DMS153 treated with DMSO at 0.1 percent for 48 hours (cell line): ENCODE results near the gene MCAM.

ENCODE experiments used
- DNase-seq: peaks from one replicate; lab custom pipeline; 2025; ENCODE audit not compliant: unreplicated experiment; lab: John Stamatoyannopoulos, UW

The MCAM gene

DNA sequence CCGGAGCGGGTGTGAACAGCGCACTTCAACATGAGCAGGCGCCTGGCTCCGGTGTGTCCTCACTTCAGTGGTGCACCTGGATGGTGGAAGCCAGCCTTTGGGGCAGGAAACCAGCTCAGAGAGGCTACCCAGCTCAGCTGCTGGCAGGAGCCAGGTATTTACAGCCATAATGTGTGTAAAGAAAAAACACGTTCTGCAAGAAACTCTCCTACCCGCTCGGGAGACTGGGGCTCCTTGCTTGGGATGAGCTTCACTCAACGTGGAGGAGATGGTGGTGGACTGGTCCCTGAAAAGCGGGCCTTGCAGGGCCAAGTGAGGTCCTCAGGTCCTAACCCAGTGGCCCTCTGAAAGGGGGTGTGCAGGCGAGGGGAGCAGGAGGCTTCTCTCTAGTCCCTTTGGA is 7.5 kb downstream of the MCAM start:
- DNase-seq = no peak

DNA sequence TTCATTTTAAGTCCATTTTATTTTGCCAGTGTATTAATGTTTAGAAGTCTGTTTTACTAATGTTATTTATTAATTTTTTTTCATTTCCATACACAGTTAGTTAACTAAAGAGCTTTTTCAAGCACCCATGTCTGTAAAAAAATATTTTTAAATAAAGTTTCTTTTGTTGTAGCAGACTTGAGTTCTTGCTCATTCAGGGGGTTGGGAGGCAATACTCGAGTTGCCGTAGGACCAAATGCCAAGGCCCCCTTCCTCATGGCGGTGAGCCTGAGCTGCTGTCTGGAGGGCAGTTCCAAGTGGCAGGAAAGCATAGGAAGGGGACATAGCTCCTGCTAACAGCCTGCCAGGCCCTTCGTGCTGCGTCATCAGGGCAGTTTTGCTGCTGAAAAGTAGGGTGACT is 9.0 kb downstream of the MCAM start:
- DNase-seq = no peak

DNA sequence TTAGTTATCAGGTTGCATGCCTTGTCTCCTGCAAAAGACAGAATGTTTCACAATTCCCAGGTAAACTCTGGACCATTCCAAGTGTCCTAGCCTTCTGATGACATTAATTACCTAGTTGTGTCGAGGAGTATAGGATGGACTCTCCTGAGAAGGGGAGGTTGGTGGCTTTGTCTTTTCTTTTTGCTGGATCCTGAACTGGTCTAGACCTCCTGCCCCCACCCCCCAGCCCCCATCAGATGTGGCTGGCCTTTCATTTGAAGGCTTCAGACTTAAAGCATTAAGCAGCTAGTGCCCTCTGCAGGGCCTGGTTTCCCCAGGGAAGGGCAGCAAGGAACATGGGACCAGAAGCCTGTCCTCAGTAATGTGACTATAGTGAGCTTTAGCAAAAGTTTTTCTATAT is 9.7 kb downstream of the MCAM start:
- DNase-seq = no peak

DNA sequence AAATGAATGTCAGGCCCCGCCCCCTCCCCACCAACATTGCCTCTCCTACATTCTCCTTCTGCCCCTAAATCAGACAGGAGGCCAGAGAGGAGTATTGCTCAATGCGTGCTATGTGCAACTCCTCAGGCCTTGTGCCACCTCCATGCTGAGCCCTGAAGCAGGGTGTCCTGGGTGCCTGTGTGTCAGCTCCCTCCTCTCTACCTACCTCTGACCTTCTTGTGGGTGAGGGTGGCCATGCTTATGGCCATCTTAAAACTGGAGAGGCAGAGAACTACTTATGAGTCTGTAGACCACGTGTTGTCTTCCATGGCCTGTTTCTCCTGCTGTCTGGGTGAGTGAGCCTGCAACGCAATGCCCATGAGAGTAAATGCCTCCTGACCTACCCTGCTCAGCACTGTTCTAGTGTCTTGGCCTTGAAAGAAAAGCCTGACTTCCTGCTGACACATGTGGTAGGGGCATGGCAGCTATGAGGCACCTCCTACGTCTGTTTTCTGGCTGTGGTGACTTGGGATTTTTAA is 10.5 kb downstream of the MCAM start:
- DNase-seq = no peak

DNA sequence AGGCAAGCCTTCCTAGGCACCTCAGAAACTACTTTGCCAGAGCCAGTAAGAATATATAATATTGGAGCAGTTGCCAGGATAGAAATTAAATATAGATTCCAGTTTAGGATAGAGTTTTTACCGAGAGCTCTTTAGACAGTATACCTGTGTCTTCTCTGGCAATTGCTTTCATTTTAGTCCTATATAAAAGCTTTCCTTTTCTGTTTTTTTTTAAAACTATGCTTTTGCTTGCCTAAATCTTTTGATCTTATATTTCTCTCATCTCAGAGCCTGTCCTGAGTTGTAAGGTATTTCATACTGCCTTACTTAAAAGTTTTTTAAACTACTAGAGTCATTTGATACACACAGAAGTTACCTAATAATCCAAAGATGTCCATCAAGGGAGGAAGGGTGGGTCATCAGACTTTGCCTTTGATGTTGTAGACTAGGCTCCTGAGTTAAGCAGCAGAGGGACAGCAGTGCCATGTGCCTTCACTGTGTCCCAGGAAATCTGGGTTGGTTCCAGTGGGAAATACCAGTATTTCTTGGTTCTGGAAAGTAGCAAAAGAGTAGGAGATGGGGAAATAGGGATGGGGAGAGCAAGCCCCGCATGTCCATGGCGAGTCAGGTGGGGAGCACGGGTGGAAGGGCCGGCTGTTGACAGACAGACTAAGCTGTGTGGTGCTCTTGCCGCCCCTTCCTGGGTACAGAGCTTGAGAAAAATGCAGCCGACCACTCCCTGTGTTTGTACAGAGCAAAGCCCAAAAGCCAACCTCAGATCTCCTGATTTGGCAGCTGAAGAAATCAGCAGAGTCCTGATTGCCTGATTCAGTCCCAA is 11.2 kb downstream of the MCAM start:
- no peak for DNase-seq

DNA sequence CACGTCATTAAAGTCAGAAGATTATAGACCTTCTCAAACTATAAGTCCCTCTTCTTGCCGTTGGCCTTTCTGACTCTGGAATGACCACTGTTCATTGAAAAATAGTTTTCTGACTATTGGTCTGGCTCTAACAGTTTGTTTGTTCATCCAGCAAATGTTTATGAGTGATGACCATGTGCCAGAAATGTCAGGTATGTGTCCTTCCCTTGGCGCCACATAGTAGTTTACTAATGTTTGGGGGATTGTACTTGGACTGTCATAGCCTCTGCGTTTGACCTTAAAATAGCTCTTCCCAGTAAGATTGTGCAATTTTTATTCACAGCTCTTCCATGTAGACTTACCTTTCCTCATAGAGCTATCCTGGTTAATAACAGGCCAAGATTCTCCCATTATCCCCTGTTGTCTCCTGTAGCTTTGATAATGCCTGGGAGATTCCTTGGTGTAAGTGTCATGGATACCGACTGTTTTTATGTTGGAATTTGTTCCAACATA is 13.7 kb downstream of the MCAM start:
- DNase-seq = no peak

DNA sequence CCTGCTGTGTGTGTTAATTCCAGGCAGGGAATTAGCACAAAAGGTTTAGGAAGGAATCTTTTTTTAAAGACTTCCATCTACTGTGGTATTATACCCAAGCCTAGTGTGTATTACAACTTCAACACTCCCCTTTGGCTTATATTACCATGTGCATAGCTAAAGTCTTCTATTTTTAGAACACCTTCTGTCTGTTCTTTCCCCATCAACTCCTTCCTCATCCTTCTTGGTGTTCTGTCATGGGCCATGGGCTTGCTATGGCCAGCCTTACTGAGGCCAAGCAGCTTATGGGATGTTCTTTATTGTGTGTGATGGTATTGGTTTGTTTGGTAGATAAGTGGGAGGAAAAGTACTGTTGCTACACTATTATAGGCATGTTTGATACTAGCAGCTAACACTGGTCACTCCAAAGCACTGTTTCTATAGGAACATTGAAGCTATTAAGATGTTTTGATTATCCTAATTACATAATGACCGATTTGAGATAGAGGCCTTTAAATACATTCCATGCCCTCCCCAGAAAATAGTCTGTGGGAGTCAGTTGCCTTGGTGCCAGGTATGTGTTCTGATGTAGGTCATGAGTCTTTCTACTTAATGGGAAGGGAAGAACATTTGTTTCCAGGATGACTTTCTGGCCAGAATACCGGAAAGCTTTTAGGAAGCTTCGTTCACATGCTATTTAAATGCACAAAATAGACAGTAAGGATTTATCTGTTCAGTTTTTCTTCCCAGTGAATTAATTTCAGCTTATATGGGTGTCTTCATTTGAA is 16.5 kb downstream of the MCAM start:
- no peak for DNase-seq

DNA sequence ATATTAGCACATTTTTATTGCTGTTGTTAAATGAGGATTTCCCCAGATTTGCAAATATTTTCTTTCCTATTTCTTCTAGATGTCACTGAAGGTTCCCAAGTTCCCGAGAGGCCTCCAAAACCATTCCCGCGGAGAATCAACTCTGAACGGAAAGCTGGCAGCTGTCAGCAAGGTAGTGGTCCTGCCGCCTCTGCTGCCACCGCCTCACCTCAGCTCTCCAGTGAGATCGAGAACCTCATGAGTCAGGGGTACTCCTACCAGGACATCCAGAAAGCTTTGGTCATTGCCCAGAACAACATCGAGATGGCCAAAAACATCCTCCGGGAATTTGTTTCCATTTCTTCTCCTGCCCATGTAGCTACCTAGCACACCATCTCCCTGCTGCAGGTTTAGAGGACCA is 17.5 kb downstream of the MCAM start:
- no peak for DNase-seq

DNA sequence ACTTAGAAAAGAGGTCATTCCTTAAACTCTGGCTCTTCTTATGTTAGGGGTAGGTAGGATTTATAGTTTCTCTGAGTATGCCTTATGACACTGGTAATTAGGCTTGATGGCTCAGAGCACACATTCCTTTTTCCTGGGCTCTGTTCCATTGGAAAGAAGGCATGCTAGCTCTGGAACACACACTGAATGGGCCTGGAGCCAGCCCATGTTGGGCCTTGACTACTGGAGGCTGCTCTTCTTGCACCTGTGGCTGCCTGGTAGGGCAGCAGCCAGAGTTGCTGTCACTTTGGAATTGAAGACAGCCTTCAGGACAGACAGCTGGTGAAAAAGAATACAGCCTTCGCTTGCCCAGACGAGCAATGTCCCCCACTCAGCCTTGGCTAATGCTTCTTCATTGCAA is 18.2 kb downstream of the MCAM start:
- DNase-seq = no peak

DNA sequence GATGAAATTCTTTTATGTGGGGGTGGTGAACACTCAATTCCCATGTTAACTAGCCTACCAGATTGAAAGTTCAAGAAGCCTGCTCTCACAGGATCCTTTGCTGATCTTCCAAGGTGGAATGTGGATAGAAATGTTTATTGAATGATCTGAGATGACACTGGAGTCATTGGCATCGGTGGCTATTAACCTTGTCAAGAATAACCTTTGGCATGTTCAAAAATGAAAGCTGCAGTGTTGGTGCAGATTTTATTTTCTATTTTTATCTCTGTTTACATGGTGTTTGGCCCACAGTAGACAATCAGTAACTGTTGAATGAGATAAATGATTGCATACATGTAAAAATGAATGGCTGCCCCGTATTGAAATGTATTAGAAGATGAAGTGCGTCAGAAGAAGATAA is 19.0 kb downstream of the MCAM start:
- DNase-seq = no peak

DNA sequence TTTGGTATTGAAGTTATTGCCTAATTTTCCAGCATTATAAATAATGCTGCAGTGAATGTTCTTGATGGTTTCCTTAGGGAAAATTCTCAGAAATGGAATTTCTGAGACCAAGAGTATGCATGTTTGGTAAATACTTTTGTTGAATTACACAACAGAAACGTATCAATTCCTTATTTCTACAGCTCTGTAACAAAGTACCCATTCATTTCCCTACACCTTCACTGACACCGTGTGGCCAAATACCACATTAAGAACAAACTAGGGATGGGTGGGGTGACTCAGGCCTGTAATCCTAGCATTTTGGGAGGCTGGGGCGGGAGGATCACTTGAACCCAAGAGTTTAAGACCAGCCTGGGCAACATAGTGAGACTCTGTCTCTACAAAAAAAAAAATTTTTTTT is 21.8 kb downstream of the MCAM start:
- DNase-seq = no peak

DNA sequence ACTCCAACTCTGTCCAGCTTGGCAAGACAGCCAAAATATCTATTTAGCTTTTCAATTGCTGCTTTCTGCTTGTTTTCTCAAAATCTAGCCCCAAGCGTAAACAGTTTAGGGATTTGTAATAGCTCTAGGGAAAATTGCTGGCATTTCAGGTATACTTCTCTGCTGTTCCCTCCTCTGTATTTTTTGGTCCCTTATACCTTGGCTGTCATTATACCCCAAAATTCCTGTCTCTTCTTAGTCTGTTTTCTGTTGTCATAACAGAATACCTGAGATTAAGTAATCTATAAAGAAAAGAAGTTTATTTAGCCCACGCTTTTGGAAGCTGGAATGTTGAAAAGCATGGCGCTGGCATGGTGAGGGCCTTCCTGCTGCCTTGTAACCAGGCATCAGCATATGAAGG is 23.5 kb downstream of the MCAM start:
- no peak for DNase-seq

DNA sequence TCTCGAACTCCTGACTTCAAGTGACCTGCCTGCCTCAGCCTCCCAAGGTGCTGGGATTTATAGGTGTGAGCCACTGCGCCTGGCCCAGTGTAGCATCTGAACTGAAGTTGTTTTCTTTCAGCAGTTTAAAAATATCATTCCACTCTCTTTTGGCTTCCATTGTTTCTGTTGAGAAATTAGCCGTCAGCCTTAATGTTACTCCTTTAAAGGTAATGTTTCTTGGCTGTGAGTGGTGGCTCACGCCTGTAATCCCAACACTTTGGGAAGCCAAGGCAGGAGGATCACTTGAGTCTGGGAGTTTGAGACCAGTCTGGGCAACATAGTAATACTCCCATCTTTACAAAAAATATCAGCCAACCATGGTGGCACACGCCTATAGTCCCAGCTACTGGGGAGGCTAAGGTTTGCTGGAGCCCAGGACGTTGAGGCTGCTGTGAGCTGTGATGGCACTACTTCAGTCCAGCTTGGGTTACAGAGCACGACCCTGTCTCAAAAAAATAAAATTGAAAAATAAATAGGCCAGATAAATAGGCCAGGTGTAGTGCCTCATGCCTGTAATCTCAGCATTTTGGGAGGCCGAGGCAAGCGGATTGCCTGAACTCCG is 25.9 kb downstream of the MCAM start:
- no peak for DNase-seq

DNA sequence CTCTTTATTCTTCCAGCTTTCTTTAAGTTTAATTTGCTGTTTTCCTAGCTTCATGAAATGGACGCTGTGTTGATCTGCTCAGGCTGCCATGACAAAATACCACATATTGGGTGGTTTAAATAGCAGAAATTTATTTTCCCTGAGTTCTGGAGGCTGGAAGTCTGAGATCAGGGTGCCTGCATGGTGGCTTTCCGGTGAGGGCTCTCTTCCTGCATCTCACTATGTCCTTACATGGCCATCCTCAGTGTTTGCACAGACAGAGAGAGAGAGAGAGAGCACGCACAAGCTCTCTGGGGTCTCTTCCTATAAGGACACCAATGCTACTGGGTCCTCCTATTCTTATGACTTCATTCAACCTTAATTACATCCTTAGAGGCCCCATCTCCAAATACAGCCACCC is 28.7 kb downstream of the MCAM start:
- DNase-seq = no peak

DNA sequence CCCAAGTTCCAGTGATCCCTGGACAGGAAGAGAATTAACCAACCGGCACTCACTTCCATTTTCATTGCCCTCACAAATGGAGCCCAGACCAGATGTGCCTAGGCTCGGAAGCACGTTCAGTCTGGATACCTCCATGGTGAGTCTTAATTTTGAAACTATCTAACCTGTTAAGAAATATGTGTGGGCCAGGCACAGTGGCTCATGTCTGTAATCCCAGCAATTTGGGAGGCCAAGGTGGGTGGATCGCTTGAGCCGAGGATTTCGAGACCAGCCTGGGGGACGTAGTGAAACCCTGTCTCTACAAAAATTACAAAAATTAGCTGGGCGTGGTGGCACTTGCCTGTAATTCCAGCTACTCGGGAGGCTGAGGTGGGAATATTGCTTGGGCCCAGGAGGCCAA is 31.5 kb downstream of the MCAM start:
- DNase-seq = no peak

DNA sequence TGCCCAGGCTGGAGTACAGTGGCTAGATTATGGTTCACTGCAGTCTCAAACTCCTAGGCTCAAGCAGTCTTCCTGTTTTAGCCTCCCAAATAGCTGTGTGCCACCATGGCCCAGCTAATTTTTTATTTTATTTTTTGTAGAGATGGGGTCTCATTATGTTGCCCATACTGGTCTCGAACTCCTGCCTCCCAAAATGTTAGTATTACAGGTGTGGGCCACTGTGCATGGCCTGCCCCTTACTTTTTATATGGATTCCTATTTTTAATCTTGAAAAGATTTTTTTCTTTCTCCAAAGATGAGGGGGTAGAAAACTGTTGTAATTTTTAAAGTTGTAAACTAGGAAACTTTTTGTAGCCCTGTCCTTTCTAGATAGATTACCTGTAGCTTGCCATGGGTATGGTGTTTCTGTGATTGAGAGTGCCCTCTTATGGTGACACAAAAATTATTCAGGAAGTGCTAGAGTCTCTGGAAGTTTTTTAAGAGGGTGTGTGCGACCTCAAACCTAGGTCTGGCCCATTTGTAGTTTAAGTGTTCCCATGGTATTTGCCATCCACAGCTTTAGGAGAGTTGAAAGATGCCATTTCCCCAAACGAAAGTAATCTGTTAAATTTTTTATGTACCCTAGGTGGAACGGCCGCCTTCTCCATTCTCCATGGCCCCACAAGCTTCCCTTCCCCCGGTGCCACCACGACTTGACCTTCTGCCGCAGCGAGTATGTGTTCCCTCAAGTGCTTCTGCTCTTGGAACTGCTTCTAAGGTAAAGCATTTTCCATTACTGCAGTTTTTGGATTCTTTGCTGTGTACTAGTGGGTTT is 32.4 kb downstream of the MCAM start:
- DNase-seq = peak; percentile 15

DNA sequence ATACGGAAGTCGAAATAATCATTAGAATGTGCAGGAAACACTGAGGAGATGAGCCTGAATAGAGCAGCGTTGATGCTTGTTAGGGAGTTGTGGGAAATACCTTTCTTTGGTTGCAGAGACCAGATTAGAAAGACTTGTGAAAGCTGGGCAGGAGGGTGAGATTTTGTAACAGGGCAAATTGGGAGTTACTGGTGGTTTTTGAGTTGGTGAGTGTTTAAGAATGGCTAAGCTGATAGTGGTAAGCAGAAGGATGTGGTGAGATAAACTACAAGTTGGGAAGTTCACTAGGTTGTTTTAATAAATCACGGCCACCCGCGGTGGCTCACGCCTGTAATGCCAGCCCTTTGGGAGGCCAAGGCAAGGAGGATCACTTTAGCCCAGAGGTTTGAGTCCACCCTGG is 34.4 kb downstream of the MCAM start:
- no peak for DNase-seq

DNA sequence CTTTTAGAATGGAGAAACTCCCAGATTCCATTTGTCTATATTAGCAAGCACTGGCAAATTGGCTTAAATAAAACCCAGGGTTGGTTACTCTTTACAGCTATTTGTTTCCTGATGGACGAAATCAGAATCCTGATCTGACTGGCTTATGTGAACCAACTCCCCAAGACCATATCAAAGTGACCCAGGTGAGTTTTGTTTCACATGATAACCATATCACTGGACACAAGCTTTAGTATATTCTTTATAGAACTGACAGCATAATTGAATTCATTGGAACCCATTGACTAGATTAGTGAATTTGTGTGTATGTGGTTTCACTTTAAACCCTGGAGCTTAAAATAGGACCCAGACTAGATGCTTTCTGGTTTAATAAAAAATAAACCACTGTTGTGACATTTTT is 39.3 kb downstream of the MCAM start:
- no peak for DNase-seq

DNA sequence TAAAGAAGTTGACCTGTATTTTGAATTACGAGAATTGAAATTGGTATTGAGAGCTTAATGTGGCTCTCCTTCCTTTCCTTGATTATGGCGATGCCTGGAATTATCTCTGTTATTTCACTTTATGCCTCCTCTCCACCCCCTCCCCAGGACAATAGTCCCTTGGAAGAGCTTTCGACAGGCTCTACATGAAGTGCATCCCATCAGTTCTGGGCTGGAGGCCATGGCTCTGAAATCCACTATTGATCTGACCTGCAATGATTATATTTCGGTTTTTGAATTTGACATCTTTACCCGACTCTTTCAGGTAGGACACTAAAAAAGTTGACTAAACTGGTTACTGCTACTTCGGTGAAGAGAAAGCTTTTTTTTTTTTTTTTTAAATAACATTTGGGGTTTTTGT is 43.2 kb downstream of the MCAM start:
- DNase-seq = no peak

DNA sequence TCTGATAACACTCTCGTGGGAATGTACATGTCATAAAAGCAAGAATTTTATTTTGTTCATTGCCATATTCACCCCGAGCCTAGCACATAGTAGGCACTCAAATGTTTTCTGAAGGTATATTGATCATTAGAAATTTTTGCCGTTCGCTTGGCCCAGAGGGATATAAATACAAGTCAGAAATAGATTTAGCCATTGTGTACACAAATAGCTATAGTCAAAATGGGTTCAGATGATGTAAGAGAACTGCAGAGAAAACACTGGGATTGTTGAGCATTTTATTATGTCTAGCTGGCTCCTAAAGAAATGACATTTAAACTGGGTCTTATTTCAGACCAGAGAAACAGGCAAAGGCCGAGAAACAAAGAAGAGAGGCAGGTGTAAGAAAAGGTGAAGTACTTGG is 49.3 kb downstream of the MCAM start:
- DNase-seq = no peak
